Mammary epithelial cell (primary cell): ENCODE results near the gene DDX51.

Experiments
- EZH2 ChIP-seq: IDR thresholded peaks from 2 replicates; pipeline ENCODE4 v1.6.1; 2012; ENCODE audit warnings: low read length, inconsistent platforms, borderline replicate concordance
- TF ChIP-seq, protein P1 (sequence below), 2 donors: IDR thresholded peaks in 1 of 2; conservative IDR thresholded peaks in 1 of 2; 2 replicates each; pipeline ENCODE4 v1.5.1; 2011 to 2012; ENCODE audit warnings: inconsistent platforms in 2 of 2, low read length in 2 of 2, mild to moderate bottlenecking in 2 of 2, control low read depth in 1 of 2, low read depth in 1 of 2; ENCODE audit not compliant: insufficient read depth in 1 of 2; ENCODE audit errors: extremely low read depth in 1 of 2

GRCh38 chr12:132171968-132172521 is 27.9 kb upstream of the DDX51 start:
- TF ChIP-seq, protein P1, sequence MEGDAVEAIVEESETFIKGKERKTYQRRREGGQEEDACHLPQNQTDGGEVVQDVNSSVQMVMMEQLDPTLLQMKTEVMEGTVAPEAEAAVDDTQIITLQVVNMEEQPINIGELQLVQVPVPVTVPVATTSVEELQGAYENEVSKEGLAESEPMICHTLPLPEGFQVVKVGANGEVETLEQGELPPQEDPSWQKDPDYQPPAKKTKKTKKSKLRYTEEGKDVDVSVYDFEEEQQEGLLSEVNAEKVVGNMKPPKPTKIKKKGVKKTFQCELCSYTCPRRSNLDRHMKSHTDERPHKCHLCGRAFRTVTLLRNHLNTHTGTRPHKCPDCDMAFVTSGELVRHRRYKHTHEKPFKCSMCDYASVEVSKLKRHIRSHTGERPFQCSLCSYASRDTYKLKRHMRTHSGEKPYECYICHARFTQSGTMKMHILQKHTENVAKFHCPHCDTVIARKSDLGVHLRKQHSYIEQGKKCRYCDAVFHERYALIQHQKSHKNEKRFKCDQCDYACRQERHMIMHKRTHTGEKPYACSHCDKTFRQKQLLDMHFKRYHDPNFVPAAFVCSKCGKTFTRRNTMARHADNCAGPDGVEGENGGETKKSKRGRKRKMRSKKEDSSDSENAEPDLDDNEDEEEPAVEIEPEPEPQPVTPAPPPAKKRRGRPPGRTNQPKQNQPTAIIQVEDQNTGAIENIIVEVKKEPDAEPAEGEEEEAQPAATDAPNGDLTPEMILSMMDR (conservative IDR thresholded peaks at IDR 0.05 in 1 of 2, IDR thresholded peaks at IDR 0.05 in 1 of 2; ENCODE audit: extremely low read depth in 1 of 2, insufficient read depth in 1 of 2, low read depth in 1 of 2, low read length in 2 of 2): no peak
- TF ChIP-seq EZH2: no peak
